GM18511 (cell line): ENCODE data around the gene ZMAT2.
A peak's percentile ranks its signal among the peaks of the same experiment; 100 is the strongest.
"Not testable (repeated sequence)": the region's sequence is repeated elsewhere in the genome, so short reads cannot be mapped to it uniquely, and the experiment has no call there.

Experiments
- ATAC-seq: cut with Tn5 transposase; IDR thresholded peaks from one replicate; pipeline ENCODE4 v1.9.1; 2021; ENCODE audit warnings: mild to moderate bottlenecking, moderate library complexity; ENCODE audit not compliant: unreplicated experiment

The ZMAT2 gene

GRCh38 chr5:140700177-140701144 is at the start of gene ZMAT2:
ZMAT2 (plus strand) TSS chr5:140700447; CDS start chr5:140700461, 14 bp downstream.
- ATAC-seq = peak; percentile 99

GRCh38 chr5:140658870-140659269 is 41.4 kb upstream of the ZMAT2 start:
- ATAC-seq = no peak

- ATAC-seq = not testable (repeated sequence)
Measured at GRCh38 chr5:140660371-140660770, 39.9 kb upstream of the ZMAT2 start.

GRCh38 chr5:140664030-140664358 is 36.3 kb upstream of the ZMAT2 start:
- ATAC-seq = no peak

- ATAC-seq = peak; percentile 98
Measured at GRCh38 chr5:140664359-140665119, 35.7 kb upstream of the ZMAT2 start, which contains the start of gene WDR55. WDR55 (plus strand) TSS chr5:140664904; CDS start chr5:140664913, 9 bp downstream.

DNA sequence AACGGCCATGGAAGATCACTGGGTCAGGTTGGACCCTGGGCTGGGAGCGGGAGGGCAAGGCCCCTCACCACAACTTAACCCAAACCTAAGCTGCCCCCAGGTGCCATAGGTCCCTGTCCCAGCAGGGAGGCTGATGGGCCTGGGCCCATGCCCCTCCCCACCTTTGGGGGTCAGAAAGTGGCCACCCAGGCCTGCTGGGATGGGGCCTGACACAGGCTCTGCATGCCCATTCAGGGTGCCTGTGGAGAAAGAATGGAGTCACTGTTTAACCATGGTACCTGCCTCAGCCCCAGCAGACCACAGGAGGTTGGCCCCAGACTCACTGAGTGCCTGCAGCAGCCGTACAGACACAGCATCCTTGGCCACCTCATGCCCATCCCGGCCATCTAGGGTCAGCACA is 29.2 kb upstream of the ZMAT2 start:
- not testable (repeated sequence) for ATAC-seq

GRCh38 chr5:140671472-140672125 is 28.6 kb upstream of the ZMAT2 start:
- ATAC-seq = no peak

DNA sequence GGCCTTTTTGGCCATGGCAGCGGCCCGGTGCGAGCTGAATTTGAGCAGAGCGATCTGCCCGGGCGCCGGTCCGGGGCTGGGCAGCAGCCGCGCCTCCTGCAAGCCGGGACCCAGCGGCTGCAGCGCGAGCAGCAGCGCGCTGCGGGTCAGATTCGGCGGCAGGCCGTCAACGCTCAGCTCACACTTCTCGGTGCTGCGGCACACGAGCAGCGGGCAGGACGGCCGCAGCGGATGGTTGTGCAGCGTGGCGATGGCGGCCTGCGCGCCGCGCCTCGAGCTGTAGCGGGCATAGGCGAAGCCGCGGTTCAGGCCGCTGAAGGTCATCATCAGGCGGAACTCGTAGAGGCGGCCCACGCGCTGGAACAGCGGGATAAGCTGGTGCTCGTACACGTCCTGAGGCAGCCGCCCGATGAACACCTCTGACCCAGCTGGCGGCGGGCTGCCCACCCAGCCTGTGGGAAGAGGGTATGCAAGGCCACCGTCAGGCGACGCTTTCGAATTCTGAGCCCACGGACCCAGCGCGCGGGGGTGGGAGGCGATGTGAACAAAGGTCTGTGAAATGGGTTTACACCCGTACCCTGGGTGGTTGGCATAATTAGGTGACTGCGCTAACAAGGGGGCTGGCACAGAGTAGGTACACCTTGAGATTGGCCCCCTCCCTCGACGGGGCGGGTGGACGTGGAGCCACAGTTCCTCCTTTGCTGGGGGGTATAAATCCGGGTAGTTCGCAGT is 27.6 kb upstream of the ZMAT2 start:
- no peak for ATAC-seq

DNA sequence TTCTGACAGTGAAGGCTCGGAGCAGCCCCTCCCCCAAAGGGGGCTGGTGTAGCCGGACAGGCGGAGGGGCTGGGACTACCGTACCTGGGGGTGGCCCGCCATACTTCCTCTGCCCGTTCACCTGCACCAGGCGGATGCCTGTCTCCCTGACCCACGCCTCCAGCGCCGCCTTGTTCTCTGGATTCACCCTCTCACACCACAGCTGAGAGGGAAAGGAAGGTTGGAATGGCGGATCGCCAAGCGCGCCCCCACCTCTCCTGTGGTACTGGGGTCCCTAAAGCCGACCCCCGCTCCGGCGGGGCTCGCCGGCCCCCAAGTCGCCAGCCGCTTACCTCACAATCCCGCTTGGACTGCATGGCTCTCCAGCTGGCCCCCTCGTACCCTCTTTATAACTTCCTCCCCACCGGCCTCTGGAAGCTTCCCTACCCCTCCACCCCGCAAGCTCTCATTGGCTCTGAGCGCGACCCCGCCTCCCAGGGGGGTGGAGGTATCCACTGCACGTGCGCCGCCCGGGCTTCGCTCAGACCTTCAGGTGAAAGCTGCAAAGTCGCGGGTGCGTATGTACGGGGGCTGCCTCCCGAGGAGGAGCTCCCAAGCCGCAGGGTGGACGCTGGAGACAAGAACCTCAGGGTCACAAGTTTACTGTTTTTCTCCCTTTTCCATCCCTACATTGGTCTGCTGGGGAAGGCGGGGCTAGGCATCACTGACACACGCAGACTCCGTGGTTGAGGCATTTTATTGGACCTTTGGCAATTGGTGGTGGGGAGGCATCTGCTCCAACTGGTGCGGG is 26.9 kb upstream of the ZMAT2 start, which contains the start of gene DND1:
Gene DND1, minus strand, starts transcription at position 390 of the 790 bp plus-strand sequence. Its CDS starts 34 bp downstream, at position 356.
- ATAC-seq = no peak

- no peak for ATAC-seq
Measured at GRCh38 chr5:140674211-140674610, 26.0 kb upstream of the ZMAT2 start.

- no peak for ATAC-seq
Measured at GRCh38 chr5:140674629-140675028, 25.6 kb upstream of the ZMAT2 start.

DNA sequence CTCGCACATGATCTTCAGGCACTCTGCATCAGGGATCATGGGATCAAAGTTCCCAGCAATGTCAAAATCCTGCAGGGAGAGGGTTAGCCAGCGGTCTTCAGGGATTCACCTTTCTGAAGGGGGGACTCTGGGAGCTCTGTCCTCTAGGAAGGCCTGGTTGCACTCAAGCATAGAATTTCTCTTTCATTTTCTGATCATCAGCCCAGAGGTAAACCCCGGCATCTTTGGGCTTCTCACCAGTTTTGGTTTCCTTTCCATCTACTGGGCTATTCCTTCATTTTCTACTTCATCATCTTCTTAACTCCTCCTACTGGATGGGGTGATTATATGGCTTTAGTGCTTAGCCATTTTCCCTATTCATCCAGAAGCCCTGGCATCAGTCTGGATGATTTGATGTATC is 22.3 kb upstream of the ZMAT2 start:
- peak; percentile 72 for ATAC-seq

- no peak for ATAC-seq
Measured at GRCh38 chr5:140678993-140679392, 21.3 kb upstream of the ZMAT2 start.

DNA sequence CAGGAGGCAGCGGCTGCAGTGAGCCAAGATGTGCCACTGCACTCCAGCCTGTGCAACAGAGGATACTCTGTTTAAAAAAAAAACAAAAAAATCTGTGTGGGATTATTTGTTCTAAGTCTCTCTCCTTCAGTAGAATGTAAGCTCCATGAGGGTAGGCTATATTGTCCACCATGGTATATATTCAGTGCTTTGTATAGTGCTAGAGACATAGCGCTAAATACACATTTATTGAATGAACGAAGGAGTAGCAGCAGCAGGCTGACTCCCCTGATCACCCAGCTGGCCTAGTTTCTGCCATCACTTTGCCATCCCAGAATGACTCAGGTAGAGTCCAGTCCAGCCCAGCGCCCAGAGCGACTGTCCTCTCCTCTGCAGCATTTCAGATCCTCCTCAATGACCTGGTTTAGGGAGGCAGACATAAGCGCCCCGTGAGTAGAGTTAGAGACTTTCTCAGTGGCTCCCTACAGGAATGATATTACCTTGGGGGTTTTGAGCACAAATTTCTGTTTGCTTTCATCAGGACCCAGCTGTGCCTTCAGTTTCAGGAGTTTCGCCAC is 9.8 kb upstream of the ZMAT2 start:
- peak; percentile 4 for ATAC-seq

- peak; percentile 98 for ATAC-seq
Measured at GRCh38 chr5:140690941-140691924, 9.0 kb upstream of the ZMAT2 start, which contains the start of the genes HARS1 and HARS2. HARS1 (minus strand) TSS chr5:140691370; CDS start chr5:140691304, 66 bp downstream. HARS2 (plus strand) TSS chr5:140691455; CDS start chr5:140691649, 194 bp downstream.

GRCh38 chr5:140694276-140694675 is 6.0 kb upstream of the ZMAT2 start:
- no peak for ATAC-seq

GRCh38 chr5:140696891-140697492 is 3.3 kb upstream of the ZMAT2 start:
- no peak for ATAC-seq
